ENCODE measurements around the gene ABCC8.

DNA sequence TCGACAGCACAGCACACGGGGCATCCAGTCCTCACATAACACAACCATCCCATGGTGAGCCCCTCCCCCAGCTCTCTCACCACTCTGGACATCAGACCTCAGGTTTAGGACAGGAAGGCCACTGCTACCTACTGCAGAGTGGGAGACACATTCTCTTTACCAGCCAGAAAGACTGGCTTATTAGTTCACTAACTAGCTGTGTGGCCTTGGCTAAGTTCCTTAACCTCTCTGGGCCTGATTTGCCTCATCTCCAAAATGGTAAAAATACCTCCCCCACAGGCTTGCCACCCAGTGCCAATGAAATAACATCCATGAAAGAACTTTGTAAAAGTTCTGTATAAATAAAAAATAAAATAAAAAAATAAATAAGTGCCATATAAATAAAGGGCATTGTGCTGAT, 35.5 kb upstream of the ABCC8 start:
- TF ChIP-seq EZH2 (IDR thresholded peaks at IDR 0.05; ENCODE audit: borderline replicate concordance, insufficient read depth, low read depth, low read length, poor library complexity, severe bottlenecking) = no peak
- TF ChIP-seq, protein P1, sequence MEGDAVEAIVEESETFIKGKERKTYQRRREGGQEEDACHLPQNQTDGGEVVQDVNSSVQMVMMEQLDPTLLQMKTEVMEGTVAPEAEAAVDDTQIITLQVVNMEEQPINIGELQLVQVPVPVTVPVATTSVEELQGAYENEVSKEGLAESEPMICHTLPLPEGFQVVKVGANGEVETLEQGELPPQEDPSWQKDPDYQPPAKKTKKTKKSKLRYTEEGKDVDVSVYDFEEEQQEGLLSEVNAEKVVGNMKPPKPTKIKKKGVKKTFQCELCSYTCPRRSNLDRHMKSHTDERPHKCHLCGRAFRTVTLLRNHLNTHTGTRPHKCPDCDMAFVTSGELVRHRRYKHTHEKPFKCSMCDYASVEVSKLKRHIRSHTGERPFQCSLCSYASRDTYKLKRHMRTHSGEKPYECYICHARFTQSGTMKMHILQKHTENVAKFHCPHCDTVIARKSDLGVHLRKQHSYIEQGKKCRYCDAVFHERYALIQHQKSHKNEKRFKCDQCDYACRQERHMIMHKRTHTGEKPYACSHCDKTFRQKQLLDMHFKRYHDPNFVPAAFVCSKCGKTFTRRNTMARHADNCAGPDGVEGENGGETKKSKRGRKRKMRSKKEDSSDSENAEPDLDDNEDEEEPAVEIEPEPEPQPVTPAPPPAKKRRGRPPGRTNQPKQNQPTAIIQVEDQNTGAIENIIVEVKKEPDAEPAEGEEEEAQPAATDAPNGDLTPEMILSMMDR (IDR thresholded peaks at IDR 0.05) = no peak

Data from B cell (primary cell).